Activated CD4-positive, alpha-beta memory T cell treated with anti-CD3 and anti-CD28 coated beads, Interleukin-2, amount 10 ng/mL, durations not matched to agents 7 days and 5 days (primary cell): ENCODE measurements around the gene PLIN5. TPM values are rescaled to one million over a fixed set of nuclear protein-coding genes. Genes with fewer than 3 reads are reported as not detected.
"Not testable (repeated sequence)": the region's sequence is repeated elsewhere in the genome, so short reads cannot be mapped to it uniquely, and the experiment has no call there.

Experiments used
- CTCF ChIA-PET: fragments of 350-600 bp; sonication (Branson Sonifier 250); formaldehyde crosslinking; loops from one replicate; lab custom pipeline; 2021; ENCODE audit warnings: antibody characterized with exemption, inconsistent platforms; lab: Charles Lee
- POLR2A ChIA-PET: fragments of 350-600 bp; sonication (Branson Sonifier 250); formaldehyde crosslinking; loops from one replicate; lab custom pipeline; 2021; ENCODE audit warnings: antibody characterized with exemption; lab: Charles Lee
- DNase-seq: peaks from one replicate; pipeline ENCODE4 v3.0.0-alpha.2; 2020
- H3K27ac Mint-ChIP-seq: one replicate; pipeline ENCODE4 v1.8.0; 2021; ENCODE audit warnings: mild to moderate bottlenecking, mixed read lengths
- H3K27me3 Mint-ChIP-seq: one replicate; pipeline ENCODE4 v1.8.0; 2021; ENCODE audit warnings: mixed read lengths
- H3K36me3 Mint-ChIP-seq: one replicate; pipeline ENCODE4 v1.8.0; 2021; ENCODE audit warnings: low read depth, mixed read lengths
- H3K4me1 Mint-ChIP-seq: one replicate; pipeline ENCODE4 v1.8.0; 2021; ENCODE audit warnings: mixed read lengths
- H3K4me3 Mint-ChIP-seq: one replicate; pipeline ENCODE4 v1.8.0; 2021; ENCODE audit warnings: mild to moderate bottlenecking, mixed read lengths
- H3K9me3 Mint-ChIP-seq: one replicate; pipeline ENCODE4 v1.8.0; 2021; ENCODE audit warnings: mixed read lengths
- total RNA-seq, 2 experiments: library from RNA; stranded (reverse); gene quantifications; one replicate each; pipeline ENCODE4 v1.2.3, GENCODE V29; 2021

PLIN5 gene
- total RNA-seq, 2 experiments from 2014 or later: not detected

GRCh38 chr19:4533835-4534424, 1.1 kb downstream of the PLIN5 start:
- no peak overlapping the region for H3K27ac Mint-ChIP-seq
- H3K9me3 Mint-ChIP-seq: no peaks in the 10 kb centered on the region
- H3K4me1 Mint-ChIP-seq: no peaks in the 10 kb centered on the region
- no peak for DNase-seq
- POLR2A ChIA-PET: no interaction called here
- H3K4me3 Mint-ChIP-seq: no peak overlapping the region
- H3K36me3 Mint-ChIP-seq: no peaks in the 10 kb centered on the region
- CTCF ChIA-PET: interaction anchor here (2.0 kb wide), 1 partner anchor 11 kb away, joined by 9 read pairs; no protein-coding TSS in a partner anchor
- peaks cover 11% of the 10 kb centered on the region for H3K27me3 Mint-ChIP-seq

- Mint-ChIP-seq H3K27ac (no peak overlapping the region), H3K4me1 (no peaks in the 10 kb centered on the region), H3K4me3 (no peak overlapping the region), H3K9me3 (no peaks in the 10 kb centered on the region), H3K27me3 (peaks cover 11% of the 10 kb centered on the region), H3K36me3 (no peaks in the 10 kb centered on the region)
- CTCF ChIA-PET: no interaction called here
- DNase-seq: no peak
- POLR2A ChIA-PET: no interaction called here
Measured at GRCh38 chr19:4533334-4533733, 1.7 kb downstream of the PLIN5 start.

GRCh38 chr19:4531562-4532165, 3.4 kb downstream of the PLIN5 start:
- Mint-ChIP-seq H3K36me3 (no peaks in the 10 kb centered on the region), H3K4me1 (no peaks in the 10 kb centered on the region), H3K27ac (no peak overlapping the region), H3K9me3 (no peaks in the 10 kb centered on the region), H3K27me3 (peaks cover 11% of the 10 kb centered on the region), H3K4me3 (no peak overlapping the region)
- ChIA-PET POLR2A (no interaction called here), CTCF (no interaction called here)
- no peak for DNase-seq

- H3K27ac Mint-ChIP-seq: no peak overlapping the region
- no peaks in the 10 kb centered on the region for H3K9me3 Mint-ChIP-seq
- CTCF ChIA-PET: no interaction called here
- DNase-seq: no peak
- no peaks in the 10 kb centered on the region for H3K36me3 Mint-ChIP-seq
- H3K4me1 Mint-ChIP-seq: no peaks in the 10 kb centered on the region
- peaks cover 8% of the 10 kb centered on the region for H3K27me3 Mint-ChIP-seq
- POLR2A ChIA-PET: no interaction called here
- no peak overlapping the region for H3K4me3 Mint-ChIP-seq
Measured at GRCh38 chr19:4529924-4530522, 5.0 kb downstream of the PLIN5 start.

GRCh38 chr19:4528843-4529242, 6.2 kb downstream of the PLIN5 start:
- no peak overlapping the region for H3K27ac Mint-ChIP-seq
- H3K4me3 Mint-ChIP-seq: no peak overlapping the region
- POLR2A ChIA-PET: no interaction called here
- H3K4me1 Mint-ChIP-seq: no peaks in the 10 kb centered on the region
- no peak for DNase-seq
- no peaks in the 10 kb centered on the region for H3K36me3 Mint-ChIP-seq
- CTCF ChIA-PET: no interaction called here
- H3K9me3 Mint-ChIP-seq: no peaks in the 10 kb centered on the region
- peaks cover 5% of the 10 kb centered on the region for H3K27me3 Mint-ChIP-seq

- H3K9me3 Mint-ChIP-seq, CTCF ChIA-PET, H3K36me3 Mint-ChIP-seq, H3K27me3 Mint-ChIP-seq, DNase-seq, POLR2A ChIA-PET, H3K4me1 Mint-ChIP-seq, H3K4me3 Mint-ChIP-seq, H3K27ac Mint-ChIP-seq: not testable (repeated sequence)
Measured at GRCh38 chr19:4527377-4527776, 7.6 kb downstream of the PLIN5 start.

GRCh38 chr19:4525563-4526002, 9.4 kb downstream of the PLIN5 start:
- H3K36me3 Mint-ChIP-seq: no peaks in the 10 kb centered on the region
- H3K27me3 Mint-ChIP-seq: peaks cover 1% of the 10 kb centered on the region
- no peak overlapping the region for H3K4me3 Mint-ChIP-seq
- H3K9me3 Mint-ChIP-seq: no peaks in the 10 kb centered on the region
- H3K27ac Mint-ChIP-seq: no peak overlapping the region
- no peak for DNase-seq
- ChIA-PET CTCF (interaction anchor here (0.6 to 1.8 kb wide), 18 partner anchors 9 to 869 kb away, joined by 3 to 21 read pairs (median 3); partner anchors contain the start of genes FEM1A, HDGFL2, LRG1 and PLIN5), POLR2A (interaction anchor here (1.0 to 1.5 kb wide), 2 partner anchors 54 to 258 kb away, joined by 4 to 6 read pairs; partner anchors contain the start of gene HDGFL2)
- H3K4me1 Mint-ChIP-seq: no peaks in the 10 kb centered on the region

GRCh38 chr19:4524808-4525562, 10.0 kb downstream of the PLIN5 start:
- Mint-ChIP-seq H3K27ac (no peak overlapping the region), H3K36me3 (no peaks in the 10 kb centered on the region), H3K27me3 (peaks cover 1% of the 10 kb centered on the region), H3K4me1 (no peaks in the 10 kb centered on the region), H3K4me3 (no peak overlapping the region), H3K9me3 (no peaks in the 10 kb centered on the region)
- CTCF ChIA-PET: interaction anchor here (0.6 to 1.8 kb wide), 19 partner anchors 8 to 868 kb away, joined by 3 to 21 read pairs (median 3); partner anchors contain the start of genes FEM1A, HDGFL2, LRG1 and PLIN5
- DNase-seq: peak; percentile 75
- POLR2A ChIA-PET: interaction anchor here (1.0 to 1.5 kb wide), 2 partner anchors 54 to 258 kb away, joined by 4 to 6 read pairs; partner anchors contain the start of gene HDGFL2

GRCh38 chr19:4523306-4524110, 11.5 kb downstream of the PLIN5 start:
- peak; percentile 28 for DNase-seq
- H3K9me3 Mint-ChIP-seq: no peaks in the 10 kb centered on the region
- no peaks in the 10 kb centered on the region for H3K4me1 Mint-ChIP-seq
- no peak overlapping the region for H3K4me3 Mint-ChIP-seq
- H3K27me3 Mint-ChIP-seq: no peaks in the 10 kb centered on the region
- CTCF ChIA-PET: interaction anchor here (0.5 to 2.5 kb wide), 7 partner anchors 12 to 120 kb away, joined by 3 to 9 read pairs (median 3); partner anchors contain the start of gene PLIN5
- H3K36me3 Mint-ChIP-seq: no peaks in the 10 kb centered on the region
- POLR2A ChIA-PET: no interaction called here
- H3K27ac Mint-ChIP-seq: no peak overlapping the region

- CTCF ChIA-PET: interaction anchor here (0.9 to 2.5 kb wide), 4 partner anchors 13 to 119 kb away, joined by 3 to 9 read pairs (median 4); partner anchors contain the start of gene PLIN5
- no peaks in the 10 kb centered on the region for H3K9me3 Mint-ChIP-seq
- H3K4me1 Mint-ChIP-seq: no peaks in the 10 kb centered on the region
- no peak for DNase-seq
- POLR2A ChIA-PET: no interaction called here
- no peak overlapping the region for H3K4me3 Mint-ChIP-seq
- H3K27me3 Mint-ChIP-seq: no peaks in the 10 kb centered on the region
- H3K36me3 Mint-ChIP-seq: no peaks in the 10 kb centered on the region
- no peak overlapping the region for H3K27ac Mint-ChIP-seq
Measured at GRCh38 chr19:4522291-4523002, 12.6 kb downstream of the PLIN5 start.

GRCh38 chr19:4521888-4522242, 13.2 kb downstream of the PLIN5 start:
- POLR2A ChIA-PET: interaction anchor here (0.8 kb wide), 1 partner anchor 19 kb away, joined by 3 read pairs; no protein-coding TSS in a partner anchor
- CTCF ChIA-PET: interaction anchor here (2.5 kb wide), 1 partner anchor 13 kb away, joined by 9 read pairs; the partner anchor contains the start of gene PLIN5
- Mint-ChIP-seq H3K4me3 (no peak overlapping the region), H3K27me3 (no peaks in the 10 kb centered on the region), H3K4me1 (no peaks in the 10 kb centered on the region), H3K27ac (no peak overlapping the region), H3K36me3 (no peaks in the 10 kb centered on the region), H3K9me3 (no peaks in the 10 kb centered on the region)
- DNase-seq: no peak
